Endodermal cell (in vitro differentiated cells): Measurements from ENCODE around the gene PHYH. TPM values are rescaled to one million over a fixed set of nuclear protein-coding genes. Genes with fewer than 3 reads are reported as not detected.

ENCODE experiments used
- DNase-seq: peaks from one replicate; pipeline ENCODE4 v3.0.0-alpha.2; 2017
- H3K27ac ChIP-seq: 2 replicates; pipeline ENCODE4 v1.5.1; 2013; ENCODE audit warnings: mild to moderate bottlenecking, low read depth, low read length, moderate library complexity
- H3K27me3 ChIP-seq: 2 replicates; pipeline ENCODE4 v1.6.1; 2013; ENCODE audit warnings: mild to moderate bottlenecking, low read length, moderate library complexity; ENCODE audit not compliant: insufficient read depth, control insufficient read depth, poor library complexity, severe bottlenecking
- H3K36me3 ChIP-seq: 2 replicates; pipeline ENCODE4 v1.7.0; 2013; ENCODE audit warnings: mild to moderate bottlenecking, low read length, moderate library complexity; ENCODE audit not compliant: control insufficient read depth, insufficient read depth
- H3K4me1 ChIP-seq: one replicate; pipeline ENCODE4 v1.7.0; 2013; ENCODE audit warnings: low read length; ENCODE audit not compliant: control insufficient read depth, insufficient read depth
- H3K4me3 ChIP-seq: 2 replicates; pipeline ENCODE4 v1.5.1; 2013; ENCODE audit warnings: mild to moderate bottlenecking, low read length, moderate library complexity
- H3K9ac ChIP-seq: 2 replicates; pipeline ENCODE4 v1.6.1; 2013; ENCODE audit warnings: mild to moderate bottlenecking, low read length, moderate library complexity; ENCODE audit not compliant: poor library complexity, severe bottlenecking; ENCODE audit errors: extremely low read depth
- H3K9me3 ChIP-seq: 2 replicates; pipeline ENCODE4 v1.6.1; 2013; ENCODE audit warnings: mild to moderate bottlenecking, low read length, moderate library complexity; ENCODE audit not compliant: control insufficient read depth
- H3K27ac Mint-ChIP-seq: 2 replicates; pipeline ENCODE4 v1.8.0; 2020; ENCODE audit warnings: mixed read lengths
- H3K27me3 Mint-ChIP-seq: 2 replicates; pipeline ENCODE4 v1.8.0; 2021; ENCODE audit warnings: mild to moderate bottlenecking, mixed read lengths; ENCODE audit not compliant: insufficient read depth
- H3K36me3 Mint-ChIP-seq: 2 replicates; pipeline ENCODE4 v1.8.0; 2020; ENCODE audit warnings: low read depth, mixed read lengths
- H3K4me1 Mint-ChIP-seq: 2 replicates; pipeline ENCODE4 v1.8.0; 2020; ENCODE audit warnings: mixed read lengths
- H3K4me3 Mint-ChIP-seq: 2 replicates; pipeline ENCODE4 v1.8.0; 2020; ENCODE audit warnings: mild to moderate bottlenecking, moderate library complexity, mixed read lengths
- H3K9me3 Mint-ChIP-seq: 2 replicates; pipeline ENCODE4 v1.8.0; 2020; ENCODE audit warnings: mild to moderate bottlenecking, mixed read lengths
- CTCF ChIP-seq: fragments of 200-600 bp; sonication (generic); conservative IDR thresholded peaks from 2 replicates; pipeline ENCODE4 v1.5.0; 2021; ENCODE audit warnings: antibody characterized with exemption, mild to moderate bottlenecking
- WGBS, 2 experiments: methylation state at CpG; one replicate each; pipeline versions ENCODE4 v1.1.5 to v1.1.7; 2013; ENCODE audit warnings: missing lambda C conversion rate in 2 of 2, mixed read lengths in 1 of 2; ENCODE audit not compliant: insufficient coverage in 1 of 2, insufficient read length in 1 of 2; 5-methylcytosine and 5-hydroxymethylcytosine counted together
- total RNA-seq, 2 donors: library from RNA; stranded (reverse); fragmentation: NEBNext Ultra II Directional in 1 of 2; extraction: Animal tissue kit (Norgen Biotek cat#: 25700) in 1 of 2; gene quantifications; 2 replicates in 1 of 2; 3 replicates in 1 of 2; pipeline ENCODE4 v1.2.1, GENCODE V29; 2021

Gene PHYH
- total RNA-seq, 2 donors from 2014 or later: 17.2 to 37.9 TPM

- peak; percentile 67 for DNase-seq
- H3K4me1 ChIP-seq: no peaks in the 10 kb centered on the region
- H3K27me3 Mint-ChIP-seq: no peaks in the 10 kb centered on the region
- H3K9ac ChIP-seq: no peak overlapping the region
- no peaks in the 10 kb centered on the region for H3K9me3 ChIP-seq
- no peaks in the 10 kb centered on the region for H3K4me1 Mint-ChIP-seq
- WGBS, 2 experiments: 93 to 98% methylated on average over 5 to 6 of the region's 6 CpGs
- H3K27ac ChIP-seq: no peak overlapping the region
- no peak for TF ChIP-seq CTCF
- no peak overlapping the region for H3K27ac Mint-ChIP-seq
- H3K9me3 Mint-ChIP-seq: no peaks in the 10 kb centered on the region
- peaks cover 38% of the 10 kb centered on the region for H3K36me3 Mint-ChIP-seq
- H3K4me3 ChIP-seq: no peak overlapping the region
- no peak overlapping the region for H3K4me3 Mint-ChIP-seq
- H3K27me3 ChIP-seq: no peaks in the 10 kb centered on the region
- peaks cover 35% of the 10 kb centered on the region for H3K36me3 ChIP-seq
These were observed 17.6 kb upstream of the PHYH start for GRCh38 chr10:13317474-13317873.

- no peak overlapping the region for H3K27ac ChIP-seq
- no peak overlapping the region for H3K4me3 ChIP-seq
- no peaks in the 10 kb centered on the region for H3K4me1 ChIP-seq
- H3K9me3 ChIP-seq: no peaks in the 10 kb centered on the region
- no peaks in the 10 kb centered on the region for H3K27me3 ChIP-seq
- 96 to 97% methylated on average over 7 of the region's 7 CpGs for WGBS, 2 experiments
- H3K9me3 Mint-ChIP-seq: no peaks in the 10 kb centered on the region
- peaks cover 31% of the 10 kb centered on the region for H3K36me3 Mint-ChIP-seq
- H3K27ac Mint-ChIP-seq: no peak overlapping the region
- no peak overlapping the region for H3K9ac ChIP-seq
- no peak for TF ChIP-seq CTCF
- no peak overlapping the region for H3K4me3 Mint-ChIP-seq
- H3K36me3 ChIP-seq: peaks cover 28% of the 10 kb centered on the region
- DNase-seq: no peak
- H3K27me3 Mint-ChIP-seq: no peaks in the 10 kb centered on the region
- no peaks in the 10 kb centered on the region for H3K4me1 Mint-ChIP-seq
These were observed 16.9 kb upstream of the PHYH start for GRCh38 chr10:13316635-13317311.

- Mint-ChIP-seq H3K36me3 (peaks cover 17% of the 10 kb centered on the region), H3K27me3 (no peaks in the 10 kb centered on the region), H3K9me3 (no peaks in the 10 kb centered on the region), H3K27ac (no peak overlapping the region), H3K4me3 (no peak overlapping the region), H3K4me1 (no peaks in the 10 kb centered on the region)
- Histone ChIP-seq H3K9me3 (no peaks in the 10 kb centered on the region), H3K9ac (no peak overlapping the region), H3K4me1 (no peaks in the 10 kb centered on the region), H3K4me3 (no peak overlapping the region), H3K27ac (no peak overlapping the region), H3K27me3 (no peaks in the 10 kb centered on the region), H3K36me3 (peaks cover 14% of the 10 kb centered on the region)
- no peak for TF ChIP-seq CTCF
- DNase-seq: no peak
These were observed 15.5 kb upstream of the PHYH start for GRCh38 chr10:13315361-13315760.
